Neural progenitor cell (in vitro differentiated cells): ENCODE measurements around the gene TTC12.

Experiments
- CTCF ChIP-seq: fragments of 200-600 bp; sonication (generic); IDR thresholded peaks from 2 replicates; pipeline ENCODE4 v1.5.1; 2017; ENCODE audit warnings: antibody characterized with exemption, mild to moderate bottlenecking
- EZH2 ChIP-seq: fragments of 200-600 bp; sonication (generic); IDR thresholded peaks from 2 replicates; pipeline ENCODE4 v1.6.1; 2017; ENCODE audit warnings: antibody characterized with exemption, mild to moderate bottlenecking, moderate library complexity

- TF ChIP-seq CTCF (no peak), EZH2 (no peak)
Observed at GRCh38 chr11:113373981-113374560, 59.7 kb downstream of the TTC12 start.
